GM19239 (cell line): ENCODE data around the gene DNAH14.
A peak's percentile ranks its signal among the peaks of the same experiment; 100 is the strongest.

Experiments used
- DNase-seq: peaks from one replicate; pipeline ENCODE4 v3.0.0; 2011; ENCODE audit warnings: low spot score; ENCODE audit not compliant: insufficient read length
- FAIRE-seq: peaks from 2 replicates; lab custom pipeline; 2011; peaks lifted over from hg19 to GRCh38; lab: Jason Lieb, UNC

Gene DNAH14

GRCh38 chr1:225418059-225418458 is 488.6 kb downstream of the DNAH14 start:
- no peak for FAIRE-seq
- DNase-seq, result no peak

- FAIRE-seq, result no peak
- no peak for DNase-seq
Measured at GRCh38 chr1:225418598-225418997, 489.1 kb downstream of the DNAH14 start.

DNA sequence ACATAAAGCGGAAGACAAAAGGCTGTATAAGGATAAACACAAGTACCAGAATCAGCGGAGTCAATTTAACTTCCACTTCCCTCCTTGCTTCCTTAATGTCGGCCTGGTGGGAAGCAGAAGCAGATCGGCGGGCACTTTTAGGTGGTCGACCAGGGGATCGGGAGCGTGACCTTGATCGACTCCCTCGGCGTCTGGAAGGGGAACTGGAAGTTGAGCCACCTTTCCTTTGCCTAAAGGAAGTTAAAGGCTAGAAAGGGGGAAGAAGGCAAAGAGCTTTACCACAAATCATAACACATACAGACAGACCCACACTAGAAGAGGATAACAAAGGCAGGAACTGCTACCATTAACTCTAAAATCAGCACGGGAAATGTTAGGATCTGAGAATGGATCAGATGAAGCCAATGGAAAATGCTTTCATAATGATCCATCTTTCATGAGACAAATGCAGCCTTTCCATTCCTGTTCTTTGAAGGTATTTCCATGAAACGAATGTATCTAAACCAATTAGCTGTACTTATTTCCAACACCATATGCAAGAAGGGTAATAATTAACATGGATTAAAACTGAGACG is 492.6 kb downstream of the DNAH14 start:
- no peak for FAIRE-seq

DNA sequence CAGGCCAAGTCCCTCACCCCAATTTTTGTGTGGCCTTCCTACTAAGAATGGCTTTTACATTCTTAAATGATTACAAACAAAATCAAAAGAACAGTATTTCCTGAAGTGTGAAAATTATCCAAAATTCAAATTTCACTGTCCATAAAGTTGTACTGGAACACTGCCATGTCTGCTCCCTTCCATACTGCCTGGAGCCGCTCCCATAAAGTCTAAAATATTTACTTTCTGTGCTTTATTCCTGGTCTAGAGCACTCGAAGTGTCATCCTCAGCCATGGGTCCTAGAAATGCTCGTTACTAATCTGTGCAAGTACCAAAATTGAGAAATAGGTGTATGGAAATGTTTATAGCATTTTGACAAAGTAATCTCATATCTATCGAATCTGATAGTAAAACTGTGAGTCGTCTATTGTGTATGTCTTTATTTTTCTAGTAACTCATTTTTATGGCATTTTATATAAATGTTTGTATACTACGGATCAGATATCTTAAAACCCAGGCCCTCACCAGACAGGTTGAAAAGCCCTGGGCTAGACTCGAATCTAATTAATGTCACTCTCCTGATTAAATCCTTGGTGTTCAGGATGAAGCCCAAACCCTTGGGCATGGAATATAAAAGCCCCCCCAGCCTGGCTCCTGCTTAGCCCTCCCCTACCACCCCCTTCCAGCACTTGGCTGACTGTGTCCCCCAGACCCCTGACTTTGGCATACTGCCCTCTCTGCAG is 493.5 kb downstream of the DNAH14 start:
- DNase-seq, result no peak

More for the DNA sequence above, 492.6 kb downstream of the DNAH14 start:
- DNase-seq, result no peak

DNA sequence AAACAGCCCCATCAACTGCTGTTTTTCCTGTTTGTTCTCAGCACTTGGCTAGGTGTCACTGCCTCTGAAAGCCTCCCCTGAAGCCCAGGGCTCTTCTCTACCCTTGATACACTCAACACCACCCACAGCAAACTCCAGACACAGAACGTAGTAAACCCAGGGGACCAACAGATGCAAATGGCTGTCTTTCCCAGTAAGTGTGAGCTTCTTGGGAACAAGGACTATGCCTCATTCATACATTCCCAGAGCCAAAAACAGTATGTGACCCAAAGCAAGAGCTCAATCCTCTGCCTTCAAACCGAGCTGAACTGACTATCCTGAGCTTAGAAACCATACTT is 494.0 kb downstream of the DNAH14 start:
- DNase-seq, result no peak
- no peak for FAIRE-seq

More for the DNA sequence above, 493.5 kb downstream of the DNAH14 start:
- no peak for FAIRE-seq

- no peak for DNase-seq
- FAIRE-seq, result no peak
Measured at GRCh38 chr1:225424562-225425200, 495.2 kb downstream of the DNAH14 start.

- DNase-seq (no peak), FAIRE-seq (peak; percentile 37)
Measured at GRCh38 chr1:225425201-225425786, 495.8 kb downstream of the DNAH14 start.

GRCh38 chr1:225426395-225427234 is 497.1 kb downstream of the DNAH14 start:
- peak; percentile 76 for FAIRE-seq
- DNase-seq, result no peak

DNA sequence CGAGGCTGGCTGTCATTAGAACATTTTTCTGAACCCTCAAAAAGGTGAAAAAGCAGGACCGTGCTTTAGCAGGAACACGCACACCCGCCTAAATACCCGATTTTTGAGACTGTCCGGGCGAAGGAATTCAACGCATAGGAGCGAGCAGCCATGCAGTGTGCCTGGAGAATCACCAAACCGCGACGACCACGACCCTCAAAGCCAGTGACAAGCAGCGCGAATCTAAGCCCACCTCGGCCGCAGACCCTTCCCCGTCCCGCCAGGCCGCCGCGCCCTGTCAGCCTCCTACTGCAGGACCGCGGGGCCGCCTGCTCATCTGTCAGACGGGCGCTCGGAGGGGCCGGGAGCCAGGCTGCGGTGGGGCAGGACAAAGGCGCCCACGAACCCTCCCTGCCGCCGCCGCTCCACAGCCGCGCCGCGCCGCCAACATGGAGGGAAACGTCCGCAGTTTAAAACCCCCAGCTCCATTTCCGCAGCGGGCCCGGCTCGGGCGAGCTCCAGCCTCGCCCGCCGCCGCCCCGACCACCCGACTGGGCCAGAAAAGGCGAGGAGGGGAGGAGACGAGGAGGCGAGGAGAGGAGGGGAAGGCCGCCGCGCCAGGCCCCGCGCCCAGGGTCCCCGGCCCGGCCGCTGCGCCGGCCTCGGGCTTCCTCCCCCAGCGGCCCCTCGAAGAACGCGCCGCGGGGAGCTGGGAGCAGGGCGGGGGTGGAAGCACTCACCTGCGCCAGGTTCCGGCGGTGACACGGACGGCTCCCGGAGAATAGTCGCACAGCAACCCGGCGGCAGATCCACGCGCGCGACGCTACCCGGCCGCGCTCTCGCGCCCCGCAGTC is 498.0 kb downstream of the DNAH14 start, which contains the start of gene LBR:
LBR (minus strand) TSS at position 804 of the 833 bp plus-strand sequence. CDS start 3,963 bp downstream, outside the sequence.
- FAIRE-seq (no peak), DNase-seq (no peak)

DNA sequence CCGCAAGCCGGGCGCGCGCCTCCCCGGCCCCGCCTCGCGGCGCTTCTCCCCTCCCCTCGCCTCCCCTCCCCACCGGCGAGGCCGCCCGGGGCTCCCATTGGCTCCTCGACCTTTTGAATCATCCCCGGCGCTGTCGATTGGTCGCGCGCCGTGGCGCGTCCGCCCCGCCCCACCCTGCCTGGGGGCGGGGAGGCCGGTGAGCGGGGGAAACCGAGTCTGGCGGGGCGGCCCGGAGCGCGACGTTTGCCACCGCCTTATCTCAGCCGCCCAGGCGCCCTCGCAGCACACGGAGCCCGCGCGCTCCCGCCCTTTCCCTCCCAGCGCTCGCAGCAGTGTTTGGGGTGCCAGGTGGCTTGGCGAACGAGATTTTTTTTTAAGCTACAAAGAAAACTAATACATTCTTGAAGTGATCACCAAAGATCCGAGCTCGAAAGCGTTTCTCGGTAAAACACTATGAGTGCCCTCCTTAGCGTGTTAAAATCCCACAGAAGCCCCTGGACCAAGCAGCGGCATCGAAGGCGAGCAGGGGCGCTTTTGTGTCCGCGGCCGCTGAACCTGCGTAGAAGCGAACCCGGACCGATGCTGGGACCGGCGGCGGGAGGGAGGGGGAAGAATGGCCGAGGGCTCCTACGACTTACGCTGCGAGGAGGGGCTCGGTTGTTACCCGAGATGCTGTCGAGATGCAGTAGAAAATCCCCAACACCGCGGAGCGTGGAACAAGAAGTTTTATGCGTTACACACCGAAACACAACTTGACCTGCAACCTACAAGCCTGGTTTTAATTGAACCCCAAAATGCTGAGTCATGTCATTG is 498.8 kb downstream of the DNAH14 start:
- peak; percentile 86 for FAIRE-seq
- peak; percentile 84 for DNase-seq

- FAIRE-seq (peak; percentile 33), DNase-seq (no peak)
Measured at GRCh38 chr1:225428881-225429455, 499.5 kb downstream of the DNAH14 start.

GRCh38 chr1:225430301-225430700 is 500.8 kb downstream of the DNAH14 start:
- DNase-seq (no peak), FAIRE-seq (no peak)

DNA sequence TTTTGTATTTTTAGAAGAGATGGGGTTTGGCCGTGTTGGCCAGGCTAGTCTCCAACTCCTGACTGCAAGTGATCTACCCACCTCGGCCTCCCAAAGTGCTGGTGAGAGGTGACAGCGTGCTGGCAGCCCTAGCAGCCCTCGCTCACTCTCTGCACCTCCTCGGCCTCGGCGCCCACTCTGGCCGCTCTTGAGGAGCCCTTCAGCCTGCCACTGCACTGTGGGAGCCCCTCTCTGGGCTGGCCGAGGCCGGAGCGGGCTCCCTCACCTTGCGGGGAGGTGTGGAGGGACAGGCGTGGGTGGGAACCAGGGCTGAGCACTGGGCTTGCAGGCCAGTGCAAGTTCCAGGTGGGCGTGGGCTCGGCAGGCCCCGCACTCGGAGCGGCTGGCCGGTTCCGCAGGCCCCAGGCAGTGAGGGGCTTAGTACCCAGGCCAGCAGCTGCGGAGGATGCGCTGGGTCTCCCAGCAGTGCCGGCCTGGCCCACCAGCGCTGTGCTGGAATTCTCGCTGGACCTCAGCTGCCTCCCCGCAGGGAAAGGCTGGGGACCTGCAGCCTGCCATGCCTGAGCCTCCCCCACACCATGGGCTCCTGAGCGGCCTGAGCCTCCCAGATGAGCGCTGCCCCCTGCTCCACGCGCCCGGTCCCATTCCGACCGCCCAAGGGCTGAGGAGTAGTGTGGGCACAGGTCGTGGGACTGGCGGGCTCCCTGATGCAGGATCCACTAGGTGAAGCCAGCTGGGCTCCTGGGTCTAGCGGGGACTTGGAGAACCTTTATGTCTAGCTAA is 501.8 kb downstream of the DNAH14 start:
- DNase-seq, result no peak
- no peak for FAIRE-seq

GRCh38 chr1:225434046-225434445 is 504.6 kb downstream of the DNAH14 start:
- DNase-seq (no peak), FAIRE-seq (no peak)

GRCh38 chr1:225435076-225435475 is 505.6 kb downstream of the DNAH14 start:
- FAIRE-seq (no peak), DNase-seq (no peak)

DNA sequence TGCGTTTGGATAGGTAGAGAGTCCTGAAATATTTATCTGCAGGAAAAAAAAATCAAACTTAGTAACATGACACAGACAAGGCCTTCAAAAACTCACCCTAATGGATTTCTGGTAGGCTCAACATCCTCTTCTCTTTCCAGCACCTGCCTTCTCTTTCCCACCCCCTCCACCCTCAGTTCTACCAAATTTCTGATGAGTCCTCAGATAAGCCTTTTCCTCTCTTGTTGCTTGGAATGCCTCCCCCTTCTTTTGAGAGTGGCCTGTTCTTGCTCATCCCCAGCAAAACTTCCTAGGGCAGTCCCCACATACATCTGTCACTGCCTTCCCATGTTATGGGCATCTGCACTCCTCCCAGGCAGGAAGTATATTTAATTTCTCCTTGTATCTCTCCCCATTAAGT is 506.0 kb downstream of the DNAH14 start:
- FAIRE-seq (no peak), DNase-seq (no peak)

DNA sequence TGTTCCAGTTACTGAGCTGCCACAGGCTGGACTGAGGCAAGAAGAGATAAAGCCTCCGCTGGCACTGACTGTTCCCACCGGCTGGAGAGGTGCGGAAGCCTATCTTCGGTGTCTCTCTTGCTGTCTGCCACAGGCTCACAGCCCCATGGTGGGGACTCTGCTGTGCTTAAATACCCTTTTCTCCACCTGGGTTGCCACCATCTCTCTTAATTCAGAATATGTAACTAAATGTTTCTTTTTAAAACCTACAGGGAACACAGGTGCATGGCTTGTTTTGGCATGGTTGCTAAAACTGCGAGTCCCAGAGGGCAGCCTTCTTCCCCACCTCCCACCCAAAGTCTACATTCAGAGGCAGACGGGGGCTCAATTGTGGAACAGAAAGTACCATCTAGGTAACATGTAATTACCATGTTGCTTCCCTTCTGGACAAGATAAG is 506.5 kb downstream of the DNAH14 start:
- FAIRE-seq (no peak), DNase-seq (no peak)
